HPDE6-E6E7 (cell line): Measurements from ENCODE around the gene MTRR.

Experiments
- DNase-seq: peaks from one replicate; pipeline ENCODE4 v3.0.0; 2011; ENCODE audit warnings: missing footprints; ENCODE audit errors: extremely low spot score

The MTRR gene

GRCh38 chr5:7857361-7857760 is 11.6 kb upstream of the MTRR start:
- no peak for DNase-seq

- no peak for DNase-seq
These were observed 10.9 kb upstream of the MTRR start for GRCh38 chr5:7857926-7858632.

GRCh38 chr5:7866196-7866595 is 2.8 kb upstream of the MTRR start:
- no peak for DNase-seq

GRCh38 chr5:7867260-7867659 is 1.7 kb upstream of the MTRR start:
- DNase-seq, result no peak

- no peak for DNase-seq
These were observed 548 bp upstream of the MTRR start for GRCh38 chr5:7868427-7868772.

GRCh38 chr5:7869474-7870136 is 657 bp downstream of the MTRR start:
- DNase-seq, result no peak

- no peak for DNase-seq
These were observed 2.7 kb downstream of the MTRR start for GRCh38 chr5:7871653-7872052.

GRCh38 chr5:7872517-7873130 is 3.7 kb downstream of the MTRR start:
- DNase-seq, result no peak

- DNase-seq, result no peak
These were observed 4.3 kb downstream of the MTRR start for GRCh38 chr5:7873216-7873615.

- no peak for DNase-seq
These were observed 5.7 kb downstream of the MTRR start for GRCh38 chr5:7874639-7875038.

GRCh38 chr5:7875151-7875550 is 6.2 kb downstream of the MTRR start:
- DNase-seq, result no peak

GRCh38 chr5:7876867-7877266 is 7.9 kb downstream of the MTRR start:
- DNase-seq, result peak; percentile 16

- no peak for DNase-seq
These were observed 8.9 kb downstream of the MTRR start for GRCh38 chr5:7877851-7878250.

GRCh38 chr5:7878381-7878873 is 9.5 kb downstream of the MTRR start:
- no peak for DNase-seq

- DNase-seq, result no peak
These were observed 12.1 kb downstream of the MTRR start for GRCh38 chr5:7881091-7881490.

GRCh38 chr5:7881816-7882215 is 12.9 kb downstream of the MTRR start:
- DNase-seq, result no peak

- DNase-seq, result no peak
These were observed 14.0 kb downstream of the MTRR start for GRCh38 chr5:7882926-7883325.

- no peak for DNase-seq
These were observed 15.7 kb downstream of the MTRR start for GRCh38 chr5:7884491-7885267.

- DNase-seq, result no peak
These were observed 18.0 kb downstream of the MTRR start for GRCh38 chr5:7886849-7887475.

GRCh38 chr5:7888901-7889300 is 20.0 kb downstream of the MTRR start:
- no peak for DNase-seq

GRCh38 chr5:7894439-7894838 is 25.5 kb downstream of the MTRR start:
- DNase-seq, result no peak

GRCh38 chr5:7894860-7895259 is 25.9 kb downstream of the MTRR start:
- no peak for DNase-seq
